ENCODE data around the gene ELAVL3. TPM values are rescaled to one million over a fixed set of nuclear protein-coding genes. Genes with fewer than 3 reads are reported as not detected.

Gene ELAVL3
- total RNA-seq, 1 donor from 2014 or later: not detected

GRCh38 chr19:11448410-11448809 is 32.4 kb downstream of the ELAVL3 start:
- peaks cover 2% of the 10 kb centered on the region for H3K36me3 ChIP-seq (ENCODE audit: control insufficient read depth, insufficient read depth, low read length)
- DNase-seq (ENCODE audit: low read depth): no peak

GRCh38 chr19:11447347-11448262 is 33.2 kb downstream of the ELAVL3 start:
- Histone ChIP-seq H3K4me3 (ENCODE audit: low read depth, low read length) (no peak overlapping the region), H3K27me3 (ENCODE audit: control insufficient read depth, insufficient read depth, low read length) (no peaks in the 10 kb centered on the region), H3K36me3 (ENCODE audit: control insufficient read depth, insufficient read depth, low read length) (peaks cover 2% of the 10 kb centered on the region)
- TF ChIP-seq CTCF (IDR thresholded peaks at IDR 0.05; ENCODE audit: insufficient read depth, low read length, poor library complexity, severe bottlenecking): no peak
- DNase-seq (ENCODE audit: low read depth): no peak

More at GRCh38 chr19:11448410-11448809, 32.4 kb downstream of the ELAVL3 start:
- TF ChIP-seq CTCF (IDR thresholded peaks at IDR 0.05; ENCODE audit: insufficient read depth, low read length, poor library complexity, severe bottlenecking): no peak
- Histone ChIP-seq H3K27me3 (ENCODE audit: control insufficient read depth, insufficient read depth, low read length) (peaks cover 3% of the 10 kb centered on the region), H3K4me3 (ENCODE audit: low read depth, low read length) (no peak overlapping the region)

- TF ChIP-seq CTCF (IDR thresholded peaks at IDR 0.05; ENCODE audit: insufficient read depth, low read length, poor library complexity, severe bottlenecking): peak; percentile 77
- Histone ChIP-seq H3K36me3 (ENCODE audit: control insufficient read depth, insufficient read depth, low read length) (peaks cover 2% of the 10 kb centered on the region), H3K27me3 (ENCODE audit: control insufficient read depth, insufficient read depth, low read length) (no peaks in the 10 kb centered on the region), H3K4me3 (ENCODE audit: low read depth, low read length) (no peak overlapping the region)
- no peak for DNase-seq (ENCODE audit: low read depth)
Observed at GRCh38 chr19:11446652-11447301, 34.1 kb downstream of the ELAVL3 start.

GRCh38 chr19:11446271-11446651 is 34.6 kb downstream of the ELAVL3 start:
- no peak for TF ChIP-seq CTCF (IDR thresholded peaks at IDR 0.05; ENCODE audit: insufficient read depth, low read length, poor library complexity, severe bottlenecking)
- H3K27me3 ChIP-seq (ENCODE audit: control insufficient read depth, insufficient read depth, low read length): no peaks in the 10 kb centered on the region
- no peak for DNase-seq (ENCODE audit: low read depth)
- H3K36me3 ChIP-seq (ENCODE audit: control insufficient read depth, insufficient read depth, low read length): peaks cover 2% of the 10 kb centered on the region
- no peak overlapping the region for H3K4me3 ChIP-seq (ENCODE audit: low read depth, low read length)

- DNase-seq (ENCODE audit: low read depth): no peak
- H3K27me3 ChIP-seq (ENCODE audit: control insufficient read depth, insufficient read depth, low read length): no peaks in the 10 kb centered on the region
- H3K36me3 ChIP-seq (ENCODE audit: control insufficient read depth, insufficient read depth, low read length): peaks cover 2% of the 10 kb centered on the region
- TF ChIP-seq CTCF (IDR thresholded peaks at IDR 0.05; ENCODE audit: insufficient read depth, low read length, poor library complexity, severe bottlenecking): no peak
- no peak overlapping the region for H3K4me3 ChIP-seq (ENCODE audit: low read depth, low read length)
Observed at GRCh38 chr19:11445141-11445540, 35.7 kb downstream of the ELAVL3 start.
